NT2/D1 (cell line): ENCODE measurements around the gene SKIL.
A peak's percentile ranks its signal among the peaks of the same experiment; 100 is the strongest.

Experiments used
- DNase-seq: peaks from one replicate; pipeline ENCODE4 v3.0.0-alpha.2; 2011; ENCODE audit warnings: low read depth, low spot score
- H3K27me3 ChIP-seq: 2 replicates; pipeline ENCODE4 v1.6.0; 2011; ENCODE audit warnings: mild to moderate bottlenecking; ENCODE audit not compliant: insufficient read length, insufficient read depth
- H3K36me3 ChIP-seq: 2 replicates; pipeline ENCODE4 v1.6.1; 2011; ENCODE audit warnings: mild to moderate bottlenecking, low read length, mixed read lengths; ENCODE audit not compliant: insufficient read depth, insufficient read length
- H3K4me1 ChIP-seq: 2 replicates; pipeline ENCODE4 v1.5.1; 2011; ENCODE audit not compliant: insufficient read depth, insufficient read length
- H3K4me3 ChIP-seq: 2 replicates; pipeline ENCODE4 v1.5.1; 2011; ENCODE audit warnings: low read depth; ENCODE audit not compliant: insufficient read length
- H3K9ac ChIP-seq: 2 replicates; pipeline ENCODE4 v1.6.0; 2011; ENCODE audit warnings: low read depth; ENCODE audit not compliant: insufficient read length
- H3K9me3 ChIP-seq: 2 replicates; pipeline ENCODE4 v1.5.1; 2011; ENCODE audit warnings: mild to moderate bottlenecking, low read length; ENCODE audit not compliant: insufficient read depth
- SUZ12 ChIP-seq: IDR thresholded peaks from 2 replicates; pipeline ENCODE4 v1.6.1; 2011; ENCODE audit not compliant: insufficient read length, insufficient read depth; ENCODE audit errors: extremely low read depth
- YY1 ChIP-seq: IDR thresholded peaks from 2 replicates; pipeline ENCODE4 v1.6.1; 2011; ENCODE audit not compliant: insufficient read length, insufficient read depth
- ZNF274 ChIP-seq: IDR thresholded peaks from 2 replicates; pipeline ENCODE4 v1.6.1; 2011; ENCODE audit warnings: mild to moderate bottlenecking, low read depth, low read length

Gene SKIL

DNA sequence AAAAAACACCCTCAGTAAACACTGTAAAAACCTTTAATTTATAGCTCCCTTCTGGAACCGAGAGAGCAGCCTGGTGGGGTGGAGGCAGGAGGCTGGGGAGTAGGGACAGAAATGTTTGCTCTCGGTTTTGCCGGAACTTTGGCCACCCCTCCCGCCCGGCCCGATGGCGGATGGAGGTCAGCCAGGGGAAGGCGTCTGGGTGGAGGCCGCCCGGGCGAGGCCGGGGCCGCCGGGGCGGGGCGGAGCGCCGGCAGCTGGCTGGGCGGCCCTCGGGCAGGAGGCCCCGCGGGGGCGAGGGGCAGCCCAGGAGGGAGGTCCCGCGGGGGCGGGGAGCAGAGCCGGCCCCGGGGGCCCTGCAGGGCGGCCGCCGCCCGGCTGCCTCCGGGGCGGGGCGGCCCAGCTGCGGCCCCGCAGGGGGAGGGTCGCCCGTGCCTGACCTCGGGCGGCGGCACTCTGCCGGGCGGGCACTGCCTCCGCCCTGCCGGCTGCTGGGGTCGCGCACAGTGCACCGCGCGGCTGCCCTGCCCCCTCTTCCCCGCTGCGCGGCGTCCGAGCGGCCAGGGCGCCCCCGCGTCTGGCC is 829 bp upstream of the SKIL start:
- Histone ChIP-seq H3K27me3 (no peaks in the 10 kb centered on the region), H3K9ac (peak overlapping the region; percentile 83), H3K36me3 (peaks cover 23% of the 10 kb centered on the region), H3K9me3 (no peaks in the 10 kb centered on the region), H3K4me3 (peak overlapping the region; percentile 48), H3K4me1 (no peaks in the 10 kb centered on the region)
- TF ChIP-seq SUZ12 (no peak), YY1 (no peak), ZNF274 (no peak)
- peak; percentile 81 for DNase-seq

DNA sequence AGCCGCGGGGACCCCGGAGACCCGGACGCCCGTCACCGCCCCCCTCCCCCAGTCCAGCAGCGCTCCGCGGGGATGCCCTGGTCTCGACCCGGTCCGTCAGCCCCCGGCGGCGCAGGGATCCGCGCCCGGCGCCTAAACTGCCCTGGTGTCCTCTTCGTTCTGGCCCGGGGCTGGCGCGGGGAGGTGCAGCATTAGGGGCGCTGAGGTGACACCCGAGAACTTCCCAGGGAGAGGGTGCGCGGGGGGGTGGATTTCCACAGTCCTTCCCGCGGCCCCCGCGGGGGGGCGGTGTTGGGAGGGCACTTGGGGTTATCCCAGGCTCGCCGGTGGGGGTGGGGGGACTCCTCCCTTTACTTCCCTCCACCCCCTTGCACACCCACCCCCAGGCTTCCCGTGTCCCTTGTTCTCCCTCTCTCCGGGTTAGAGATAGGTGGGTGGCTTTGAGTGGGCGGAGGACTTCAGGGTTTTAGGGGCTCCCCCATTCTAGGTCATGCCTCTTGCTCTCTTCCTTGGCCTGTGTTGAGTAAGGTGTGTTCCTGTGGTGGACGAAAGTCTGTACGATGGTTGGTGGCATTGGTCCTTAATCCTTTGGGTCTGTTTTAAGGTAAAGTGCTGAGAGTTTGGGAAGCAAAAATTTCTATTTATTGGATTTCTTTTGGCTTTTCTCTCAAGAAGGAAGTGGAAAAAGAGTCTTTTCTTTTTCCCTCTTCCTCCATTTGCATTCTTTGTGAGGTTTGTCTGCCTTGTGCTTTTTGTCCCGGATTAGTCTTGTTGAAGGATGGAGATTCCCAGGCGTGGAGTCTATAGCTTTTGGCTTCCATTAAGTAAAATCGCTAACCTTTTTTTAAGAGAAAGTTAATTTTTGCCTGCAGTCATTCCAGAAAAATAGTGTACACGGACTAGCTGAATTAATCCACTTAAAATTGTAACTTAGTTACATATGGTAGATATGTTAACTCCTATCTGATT is 811 bp downstream of the SKIL start:
- Histone ChIP-seq H3K9me3 (no peaks in the 10 kb centered on the region), H3K27me3 (no peaks in the 10 kb centered on the region), H3K9ac (peak overlapping the region; percentile 77), H3K36me3 (peaks cover 39% of the 10 kb centered on the region), H3K4me3 (peak overlapping the region; percentile 65), H3K4me1 (no peaks in the 10 kb centered on the region)
- TF ChIP-seq ZNF274 (no peak), YY1 (no peak), SUZ12 (no peak)
- no peak for DNase-seq

DNA sequence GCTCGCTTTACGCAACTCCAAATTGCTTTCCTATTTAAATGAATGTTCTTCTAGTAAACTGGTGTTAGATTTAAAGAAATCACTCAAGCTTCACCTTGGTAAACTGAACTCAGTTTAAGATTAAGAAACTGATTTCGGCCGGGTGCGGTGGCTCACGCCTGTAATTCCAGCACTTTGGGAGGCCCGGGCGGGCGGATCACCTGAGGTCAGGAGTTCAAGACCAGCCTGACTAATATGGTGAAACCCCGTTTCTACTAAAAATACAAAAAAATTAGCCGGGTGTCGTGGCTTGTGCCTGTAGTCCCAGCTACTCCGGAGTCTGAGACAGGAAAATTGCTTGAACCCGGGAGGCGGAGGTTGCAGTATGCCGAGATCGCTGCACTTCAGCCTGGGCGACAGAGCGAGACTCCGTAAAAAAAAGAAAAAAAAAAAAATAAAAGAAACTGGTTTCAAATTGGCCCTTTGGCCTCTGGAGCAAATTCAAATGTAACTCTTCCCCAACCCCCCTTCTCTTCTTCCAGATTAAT is 1.7 kb downstream of the SKIL start:
- Histone ChIP-seq H3K4me1 (no peaks in the 10 kb centered on the region), H3K4me3 (peak overlapping the region; percentile 65), H3K9me3 (no peaks in the 10 kb centered on the region), H3K27me3 (no peaks in the 10 kb centered on the region), H3K9ac (peak overlapping the region; percentile 63), H3K36me3 (peaks cover 48% of the 10 kb centered on the region)
- TF ChIP-seq YY1 (no peak), SUZ12 (no peak), ZNF274 (no peak)
- no peak for DNase-seq

DNA sequence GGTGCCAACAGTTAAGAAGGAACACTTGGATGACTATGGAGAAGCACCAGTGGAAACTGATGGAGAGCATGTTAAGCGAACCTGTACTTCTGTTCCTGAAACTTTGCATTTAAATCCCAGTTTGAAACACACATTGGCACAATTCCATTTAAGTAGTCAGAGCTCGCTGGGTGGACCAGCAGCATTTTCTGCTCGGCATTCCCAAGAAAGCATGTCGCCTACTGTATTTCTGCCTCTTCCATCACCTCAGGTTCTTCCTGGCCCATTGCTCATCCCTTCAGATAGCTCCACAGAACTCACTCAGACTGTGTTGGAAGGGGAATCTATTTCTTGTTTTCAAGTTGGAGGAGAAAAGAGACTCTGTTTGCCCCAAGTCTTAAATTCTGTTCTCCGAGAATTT is 3.0 kb downstream of the SKIL start:
- DNase-seq = no peak

DNA sequence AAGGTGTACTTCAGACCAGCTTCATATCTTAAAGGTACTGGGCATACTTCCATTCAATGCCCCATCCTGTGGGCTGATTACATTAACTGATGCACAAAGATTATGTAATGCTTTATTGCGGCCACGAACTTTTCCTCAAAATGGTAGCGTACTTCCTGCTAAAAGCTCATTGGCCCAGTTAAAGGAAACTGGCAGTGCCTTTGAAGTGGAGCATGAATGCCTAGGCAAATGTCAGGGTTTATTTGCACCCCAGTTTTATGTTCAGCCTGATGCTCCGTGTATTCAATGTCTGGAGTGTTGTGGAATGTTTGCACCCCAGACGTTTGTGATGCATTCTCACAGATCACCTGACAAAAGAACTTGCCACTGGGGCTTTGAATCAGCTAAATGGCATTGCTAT is 3.4 kb downstream of the SKIL start:
- H3K4me3 ChIP-seq = peak overlapping the region; percentile 2
- H3K4me1 ChIP-seq = no peaks in the 10 kb centered on the region
- no peak for DNase-seq
- TF ChIP-seq ZNF274 (no peak), YY1 (no peak), SUZ12 (no peak)
- H3K36me3 ChIP-seq = peaks cover 64% of the 10 kb centered on the region
- H3K27me3 ChIP-seq = no peaks in the 10 kb centered on the region
- H3K9ac ChIP-seq = no peak overlapping the region
- no peaks in the 10 kb centered on the region for H3K9me3 ChIP-seq

More for the DNA sequence above, 3.0 kb downstream of the SKIL start:
- no peaks in the 10 kb centered on the region for H3K4me1 ChIP-seq
- no peak overlapping the region for H3K9ac ChIP-seq
- H3K4me3 ChIP-seq = no peak overlapping the region
- H3K36me3 ChIP-seq = peaks cover 60% of the 10 kb centered on the region
- H3K27me3 ChIP-seq = no peaks in the 10 kb centered on the region
- TF ChIP-seq SUZ12 (no peak), YY1 (no peak), ZNF274 (no peak)
- no peaks in the 10 kb centered on the region for H3K9me3 ChIP-seq

DNA sequence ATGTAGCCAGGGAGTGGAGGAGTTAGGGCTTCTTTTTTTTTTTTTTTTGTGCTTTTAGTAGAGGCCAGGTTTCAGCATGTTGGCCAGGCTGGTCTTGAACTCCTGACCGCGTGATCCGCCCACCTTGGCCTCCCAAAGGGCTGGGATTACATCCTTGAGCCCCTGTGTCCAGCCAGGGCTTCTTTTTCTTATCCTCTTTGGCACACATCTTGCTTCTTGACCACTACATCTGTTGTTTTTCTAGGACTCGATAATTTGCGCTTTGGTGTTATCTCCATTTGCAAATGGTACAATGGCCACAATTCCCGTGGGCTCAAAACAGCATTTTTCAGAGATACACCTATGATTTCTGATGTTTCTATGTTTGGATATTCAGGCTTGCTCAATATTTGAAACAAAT is 4.2 kb downstream of the SKIL start:
- H3K4me1 ChIP-seq = no peaks in the 10 kb centered on the region
- TF ChIP-seq YY1 (no peak), ZNF274 (no peak), SUZ12 (no peak)
- H3K9me3 ChIP-seq = no peaks in the 10 kb centered on the region
- peaks cover 72% of the 10 kb centered on the region for H3K36me3 ChIP-seq
- H3K27me3 ChIP-seq = no peaks in the 10 kb centered on the region
- no peak for DNase-seq
- H3K4me3 ChIP-seq = no peak overlapping the region
- no peak overlapping the region for H3K9ac ChIP-seq

DNA sequence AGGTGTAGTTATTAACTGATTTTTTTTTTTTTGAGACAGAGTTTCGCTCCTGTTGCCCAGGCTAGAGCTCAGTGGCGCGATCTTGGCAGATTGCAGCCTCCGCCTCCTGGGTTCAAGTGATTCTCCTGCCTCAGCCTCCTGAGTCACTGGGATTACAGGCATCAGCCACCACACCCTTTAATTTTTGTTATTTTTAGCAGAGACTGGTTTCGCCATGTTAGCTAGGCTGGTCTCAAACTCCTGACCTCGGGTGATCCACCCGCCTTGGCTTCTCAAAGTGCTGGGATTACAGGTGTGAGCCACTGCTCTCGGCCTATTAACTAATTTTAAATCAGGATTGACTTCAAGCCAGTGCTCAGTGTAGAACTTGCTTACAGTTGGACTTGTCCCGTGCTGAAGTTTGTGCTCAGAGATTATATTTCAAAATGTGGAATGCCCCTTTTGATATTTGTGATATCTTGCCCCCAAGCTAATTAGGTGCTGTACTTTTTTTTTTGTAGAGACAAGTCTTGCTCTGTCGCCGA is 6.0 kb downstream of the SKIL start:
- no peak overlapping the region for H3K4me3 ChIP-seq
- no peaks in the 10 kb centered on the region for H3K9me3 ChIP-seq
- H3K27me3 ChIP-seq = no peaks in the 10 kb centered on the region
- TF ChIP-seq ZNF274 (no peak), YY1 (no peak), SUZ12 (no peak)
- no peak for DNase-seq
- H3K36me3 ChIP-seq = peaks cover 83% of the 10 kb centered on the region
- no peaks in the 10 kb centered on the region for H3K4me1 ChIP-seq
- H3K9ac ChIP-seq = no peak overlapping the region
